Fibroblast of upper back skin (primary cell): ENCODE results near the gene ZFYVE28.
"Not testable (repeated sequence)": the region's sequence is repeated elsewhere in the genome, so short reads cannot be mapped to it uniquely, and the experiment has no call there.

ENCODE experiments used
- DNase-seq: peaks from one replicate; pipeline ENCODE4 v3.0.0-alpha.2; 2013

Gene ZFYVE28

DNA sequence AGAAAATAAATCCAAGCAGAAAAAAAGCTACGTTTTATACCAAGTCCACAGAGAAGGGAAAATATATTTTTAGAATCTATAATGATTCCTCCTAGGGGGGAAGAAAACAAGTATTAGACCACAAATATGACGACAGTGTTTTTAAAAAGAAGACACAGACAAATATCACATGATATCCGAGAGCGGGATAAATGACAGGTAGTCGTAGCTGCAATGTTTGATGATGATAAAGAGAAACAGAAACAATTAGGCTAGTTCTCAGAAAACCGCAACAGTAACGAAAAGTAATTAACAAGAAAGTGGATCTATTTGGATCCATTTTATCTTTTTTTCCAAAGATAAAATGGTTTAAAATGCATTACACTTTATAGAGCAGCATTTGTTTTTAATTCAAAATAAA, 177.4 kb downstream of the ZFYVE28 start:
- DNase-seq, result no peak

DNA sequence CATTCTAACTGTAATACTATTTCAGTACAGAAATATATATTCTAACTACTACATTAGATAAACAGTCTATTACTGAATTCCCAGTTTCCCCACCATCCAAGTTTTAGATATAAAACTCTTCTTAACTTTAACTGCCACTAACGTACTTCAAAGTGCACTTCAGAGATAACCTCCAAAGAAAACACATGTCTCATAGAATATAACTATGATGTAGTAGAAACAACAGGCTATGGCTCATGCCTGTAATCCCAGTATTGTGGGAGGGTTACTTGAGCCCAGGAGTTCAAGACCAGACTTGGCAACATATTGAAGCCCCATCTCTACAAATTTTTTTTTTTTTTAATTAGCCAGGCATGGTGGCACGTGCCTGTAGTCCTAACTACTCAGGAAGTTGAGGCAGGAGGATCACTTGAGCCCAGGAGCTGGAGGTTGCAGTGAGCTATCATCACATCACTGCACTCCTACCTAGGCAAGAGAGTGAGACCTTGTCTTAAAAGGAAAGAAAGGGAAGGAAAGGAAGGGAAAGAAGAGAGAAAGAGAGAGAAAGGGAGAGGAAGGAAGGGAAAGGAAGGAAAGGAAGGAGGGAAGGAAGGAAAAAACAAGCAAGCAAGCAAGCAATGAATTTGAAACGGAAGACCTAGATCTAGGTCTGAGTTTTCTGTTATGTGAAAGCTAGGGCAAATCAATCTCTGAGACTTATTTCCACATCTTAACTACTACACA, 181.3 kb downstream of the ZFYVE28 start:
- DNase-seq, result no peak

DNA sequence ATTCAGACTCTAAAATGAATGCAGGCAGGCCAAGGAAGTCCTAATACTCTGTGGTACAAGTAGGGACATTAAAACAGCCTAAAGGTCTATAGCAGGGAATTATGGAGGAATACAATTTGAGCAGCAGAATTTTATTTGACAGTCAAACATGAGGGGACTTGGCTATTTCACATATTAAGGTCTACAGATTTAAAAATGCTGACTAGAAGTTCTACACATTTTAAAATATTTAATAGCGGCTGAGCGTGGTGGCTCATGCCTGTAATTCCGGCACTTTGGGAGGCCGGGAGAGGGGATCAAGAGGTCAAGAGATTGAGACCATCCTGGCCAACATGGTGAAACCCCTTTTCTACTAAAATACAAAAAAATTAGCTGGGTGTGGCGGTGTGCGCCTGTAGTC, 187.4 kb downstream of the ZFYVE28 start:
- no peak for DNase-seq

DNA sequence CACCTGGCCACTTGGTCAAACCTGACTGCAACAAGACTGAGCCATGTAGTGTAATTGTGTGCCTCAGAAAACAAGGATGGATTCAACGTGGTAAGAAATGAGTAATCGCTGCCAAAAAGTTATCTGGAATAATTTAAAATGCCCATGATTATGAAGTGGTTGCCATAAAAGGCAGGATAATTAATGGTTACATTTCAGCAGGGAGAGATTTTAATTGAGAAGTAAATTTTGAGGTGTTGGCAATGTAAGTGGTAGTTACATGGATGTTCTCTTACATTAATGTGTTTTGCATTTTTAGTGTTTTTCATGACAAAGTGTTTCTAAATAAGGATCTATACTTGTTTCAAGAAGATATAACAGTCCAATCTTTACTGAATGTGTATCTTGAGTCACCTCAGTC, 192.2 kb downstream of the ZFYVE28 start:
- DNase-seq, result no peak

DNA sequence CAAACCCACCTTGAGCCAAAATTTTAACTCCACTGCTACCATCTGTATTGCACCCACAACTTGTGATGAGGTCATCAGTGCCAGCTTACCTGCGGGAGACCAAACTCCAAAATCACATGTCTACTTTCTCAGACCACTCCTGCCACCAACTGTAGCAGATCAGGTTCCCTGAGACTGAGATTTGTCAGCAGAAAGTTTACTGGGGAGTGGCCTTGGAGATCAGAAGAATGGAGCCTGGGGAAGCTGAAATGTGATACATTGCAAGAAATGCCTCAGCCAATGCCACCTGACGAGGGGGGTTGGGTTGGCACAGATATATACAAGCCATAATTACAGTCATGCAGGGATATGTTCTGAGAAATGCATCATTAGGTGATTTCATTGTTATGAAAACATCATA, 195.6 kb downstream of the ZFYVE28 start:
- no peak for DNase-seq

DNA sequence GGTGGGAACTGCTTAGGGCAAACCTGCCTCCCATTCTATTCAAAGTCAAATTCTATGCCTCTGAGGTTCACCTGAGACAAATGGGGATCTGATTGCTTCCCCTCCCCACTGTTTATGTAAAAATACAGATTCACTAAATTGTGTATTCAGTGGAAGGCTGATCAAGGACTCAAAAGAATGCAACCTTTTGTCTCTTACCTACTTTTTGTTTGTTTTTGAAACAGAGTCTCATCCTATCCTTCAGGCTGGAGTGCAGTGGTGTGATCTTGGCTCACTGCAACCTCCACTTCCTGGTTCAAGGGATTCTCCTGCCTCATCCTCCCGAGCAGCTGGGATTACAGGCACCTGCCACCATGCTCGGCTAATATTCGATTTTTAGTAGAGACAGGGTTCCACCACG, 197.1 kb downstream of the ZFYVE28 start:
- not testable (repeated sequence) for DNase-seq

DNA sequence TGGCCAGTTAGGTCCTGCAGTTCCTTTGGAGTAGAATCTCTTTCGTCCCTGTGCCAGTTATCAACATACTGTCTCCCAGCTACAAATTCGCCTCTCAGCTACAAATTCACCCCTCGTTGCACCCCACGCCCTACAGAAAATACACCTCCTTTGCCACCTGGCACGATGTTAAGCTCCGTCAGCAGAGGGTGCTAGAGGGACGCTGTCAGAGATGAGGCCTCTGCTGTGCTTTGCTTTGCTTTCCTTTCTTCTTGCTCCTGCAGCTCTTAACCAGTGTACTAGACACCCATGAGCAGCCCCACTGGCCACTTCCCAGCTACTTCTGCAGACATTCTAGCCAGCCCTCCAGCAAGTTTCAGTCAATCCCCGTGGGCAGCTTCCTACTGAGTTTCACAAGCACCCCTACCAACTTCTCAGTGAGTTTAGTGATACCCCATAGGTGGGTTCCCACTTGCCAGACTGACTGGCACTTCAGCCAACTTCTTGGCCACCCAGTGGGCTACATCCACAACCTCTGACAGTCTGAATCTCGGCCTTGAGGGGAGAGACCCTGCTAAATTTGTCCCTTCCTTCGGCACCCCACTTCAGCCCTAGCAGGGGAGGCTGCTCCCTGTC, 198.3 kb downstream of the ZFYVE28 start:
- peak; percentile 65 for DNase-seq
